Subcutaneous adipose tissue (tissue), 4 donors: ENCODE measurements around the gene SF3B3. TPM values are rescaled to one million over a fixed set of nuclear protein-coding genes. Genes with fewer than 3 reads are reported as not detected.

ENCODE experiments used
- total RNA-seq, 4 donors: library from RNA; depleted of rRNA; stranded (reverse); fragments of >200 nt; gene quantifications; one replicate each; pipeline ENCODE4 v1.1.0, GENCODE V29; 2016
- TF ChIP-seq, protein P1 (sequence below): fragments of 450-650 bp; IDR thresholded peaks from one replicate; pipeline ENCODE4 v1.5.1; 2016; ENCODE audit warnings: low read depth, mild to moderate bottlenecking, control low read depth, antibody characterized with exemption, moderate library complexity

Gene SF3B3
- total RNA-seq, 4 donors from 2014 or later: 75.6 to 143 (median 105) TPM

- TF ChIP-seq, protein P1, sequence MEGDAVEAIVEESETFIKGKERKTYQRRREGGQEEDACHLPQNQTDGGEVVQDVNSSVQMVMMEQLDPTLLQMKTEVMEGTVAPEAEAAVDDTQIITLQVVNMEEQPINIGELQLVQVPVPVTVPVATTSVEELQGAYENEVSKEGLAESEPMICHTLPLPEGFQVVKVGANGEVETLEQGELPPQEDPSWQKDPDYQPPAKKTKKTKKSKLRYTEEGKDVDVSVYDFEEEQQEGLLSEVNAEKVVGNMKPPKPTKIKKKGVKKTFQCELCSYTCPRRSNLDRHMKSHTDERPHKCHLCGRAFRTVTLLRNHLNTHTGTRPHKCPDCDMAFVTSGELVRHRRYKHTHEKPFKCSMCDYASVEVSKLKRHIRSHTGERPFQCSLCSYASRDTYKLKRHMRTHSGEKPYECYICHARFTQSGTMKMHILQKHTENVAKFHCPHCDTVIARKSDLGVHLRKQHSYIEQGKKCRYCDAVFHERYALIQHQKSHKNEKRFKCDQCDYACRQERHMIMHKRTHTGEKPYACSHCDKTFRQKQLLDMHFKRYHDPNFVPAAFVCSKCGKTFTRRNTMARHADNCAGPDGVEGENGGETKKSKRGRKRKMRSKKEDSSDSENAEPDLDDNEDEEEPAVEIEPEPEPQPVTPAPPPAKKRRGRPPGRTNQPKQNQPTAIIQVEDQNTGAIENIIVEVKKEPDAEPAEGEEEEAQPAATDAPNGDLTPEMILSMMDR: no peak
Observed at GRCh38 chr16:70582280-70582978, 58.8 kb downstream of the SF3B3 start.

DNA sequence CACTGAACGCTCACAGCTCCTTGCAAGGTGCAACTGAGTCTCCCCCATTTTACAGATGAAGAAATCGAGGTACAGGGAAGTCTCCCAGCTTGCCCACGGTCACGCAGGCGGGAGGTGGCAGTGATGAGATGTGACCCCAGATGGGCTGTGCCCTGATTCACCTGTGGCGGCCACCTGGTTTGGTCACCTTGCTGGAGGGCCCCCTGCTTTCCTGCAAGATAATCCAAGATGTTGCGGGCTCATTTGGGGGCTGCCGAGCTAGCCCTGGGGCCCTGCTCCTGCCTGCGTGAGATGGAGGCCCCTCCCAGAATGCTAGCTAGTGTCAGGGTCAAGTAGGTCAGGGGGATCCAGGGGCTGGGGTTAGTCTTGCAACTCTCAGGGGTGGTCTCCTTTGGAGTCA, 63.1 kb downstream of the SF3B3 start:
- TF ChIP-seq, protein P1: no peak

DNA sequence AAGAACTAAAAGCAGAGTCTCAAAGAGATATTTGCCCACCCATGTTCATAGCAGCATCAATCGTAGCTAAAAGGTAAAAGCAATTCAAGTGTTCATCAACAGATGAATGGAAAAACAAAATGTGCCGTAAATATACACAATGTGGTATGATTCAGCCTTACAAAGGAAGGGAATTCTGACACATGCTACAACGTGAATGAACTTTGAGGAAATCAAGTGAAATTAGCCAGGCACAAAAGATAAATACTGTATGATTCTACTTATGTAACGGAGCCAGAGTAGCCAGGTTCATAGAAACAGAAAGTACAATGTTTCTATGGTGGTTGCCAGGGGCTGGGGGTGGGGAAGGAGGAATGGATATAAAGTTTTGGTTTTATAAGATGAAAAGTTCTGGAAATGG, 64.9 kb downstream of the SF3B3 start:
- TF ChIP-seq, protein P1: no peak

DNA sequence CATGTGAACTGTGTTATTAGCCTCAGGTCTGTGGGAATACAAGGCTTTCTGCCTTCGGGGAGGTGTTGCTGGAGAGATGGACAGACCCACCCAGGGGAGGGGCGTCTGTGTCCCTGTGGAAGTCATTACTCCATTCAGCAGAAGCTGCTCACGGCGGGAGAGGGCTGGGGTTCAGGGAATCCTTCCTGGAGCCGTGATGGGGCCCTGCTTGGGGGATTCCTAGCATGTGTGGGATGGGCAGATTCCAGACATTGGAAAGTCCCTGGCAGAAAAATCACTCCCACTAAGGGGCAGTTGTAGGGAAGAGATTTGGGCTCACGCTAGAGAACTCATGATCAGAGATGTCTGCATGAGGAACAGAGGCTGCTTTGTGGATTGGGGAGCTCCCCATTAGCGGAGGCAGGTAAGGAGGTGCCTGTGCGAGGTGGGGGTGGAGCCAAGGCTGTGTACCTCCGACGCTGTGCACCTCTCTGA, 66.4 kb downstream of the SF3B3 start:
- TF ChIP-seq, protein P1: no peak

GRCh38 chr16:70590722-70591415, 67.3 kb downstream of the SF3B3 start:
- TF ChIP-seq, protein P1: no peak

GRCh38 chr16:70591615-70592014, 68.0 kb downstream of the SF3B3 start:
- TF ChIP-seq, protein P1: no peak

DNA sequence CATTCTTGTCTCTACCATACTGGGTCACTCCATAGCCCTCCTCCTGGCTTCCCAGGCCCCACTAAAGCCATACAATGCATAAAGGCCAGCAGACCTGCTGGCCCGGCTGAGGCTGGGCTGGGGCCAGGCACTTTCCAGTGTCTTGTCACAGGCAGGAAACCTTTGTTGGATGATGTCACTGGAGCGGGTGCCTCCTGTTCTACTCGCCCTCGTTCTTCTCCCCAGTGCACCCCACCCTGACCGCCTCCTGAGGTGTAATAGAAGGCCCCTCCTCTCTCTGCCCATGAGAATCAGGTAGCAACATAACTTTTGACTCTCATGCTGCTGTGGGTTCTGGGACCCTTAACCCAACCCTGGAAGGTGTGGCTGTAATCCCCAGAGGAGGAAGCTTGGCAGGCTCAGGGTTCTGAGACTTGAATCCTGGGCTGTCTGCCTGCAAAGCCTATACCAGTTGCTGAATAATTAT, 68.5 kb downstream of the SF3B3 start:
- TF ChIP-seq, protein P1: no peak
